PFSK-1 (cell line): ENCODE measurements around the gene CEP104.

Experiments used
- FOXP2 ChIP-seq: optimal IDR thresholded peaks from 2 replicates; pipeline ENCODE3; 2011; ENCODE audit warnings: borderline replicate concordance, control low read depth, inconsistent platforms; ENCODE audit not compliant: insufficient read depth; ENCODE audit errors: extremely low read length, extremely low read depth
- POLR2AphosphoS5 ChIP-seq: IDR thresholded peaks from 2 replicates; pipeline ENCODE4 v1.6.1; 2012; ENCODE audit warnings: low read depth, mild to moderate bottlenecking, control low read depth, low read length, moderate library complexity
- REST ChIP-seq, 2 experiments: IDR thresholded peaks; 2 replicates each; pipeline versions ENCODE4 v1.6.1 to v1.8.0; 2011 to 2012; ENCODE audit warnings: low read depth in 2 of 2, low read length in 2 of 2, control low read depth in 1 of 2, inconsistent platforms in 1 of 2, mild to moderate bottlenecking in 1 of 2, moderate library complexity in 1 of 2; ENCODE audit not compliant: insufficient read depth in 1 of 2
- SIN3A ChIP-seq: IDR thresholded peaks from 2 replicates; pipeline ENCODE4 v1.6.1; 2012; ENCODE audit warnings: mild to moderate bottlenecking, low read length, moderate library complexity, borderline replicate concordance; ENCODE audit not compliant: insufficient read depth
- TAF1 ChIP-seq: IDR thresholded peaks from 2 replicates; pipeline ENCODE4 v1.6.1; 2012; ENCODE audit warnings: low read length, control low read depth, borderline replicate concordance; ENCODE audit not compliant: insufficient read depth

Gene CEP104

GRCh38 chr1:3904843-3905185 is 47.8 kb upstream of the CEP104 start:
- TF ChIP-seq POLR2AphosphoS5 (no peak), FOXP2 (no peak), SIN3A (no peak), REST (IDR thresholded peaks at IDR 0.05; ENCODE audit: insufficient read depth in 1 of 2, low read depth in 2 of 2, low read length in 2 of 2) (no peak), TAF1 (no peak)

- no peak for TF ChIP-seq TAF1
- no peak for TF ChIP-seq REST (IDR thresholded peaks at IDR 0.05; ENCODE audit: insufficient read depth in 1 of 2, low read depth in 2 of 2, low read length in 2 of 2)
- no peak for TF ChIP-seq FOXP2
- TF ChIP-seq POLR2AphosphoS5, result no peak
- TF ChIP-seq SIN3A, result no peak
Measured at GRCh38 chr1:3904006-3904842, 47.2 kb upstream of the CEP104 start.

- TF ChIP-seq SIN3A (no peak), POLR2AphosphoS5 (no peak), TAF1 (no peak), FOXP2 (no peak), REST (IDR thresholded peaks at IDR 0.05; ENCODE audit: insufficient read depth in 1 of 2, low read depth in 2 of 2, low read length in 2 of 2) (no peak)
Measured at GRCh38 chr1:3903141-3904005, 46.4 kb upstream of the CEP104 start.

GRCh38 chr1:3902571-3903091 is 45.6 kb upstream of the CEP104 start:
- TF ChIP-seq TAF1 (no peak), SIN3A (no peak), POLR2AphosphoS5 (no peak), FOXP2 (no peak), REST (IDR thresholded peaks at IDR 0.05; ENCODE audit: insufficient read depth in 1 of 2, low read depth in 2 of 2, low read length in 2 of 2) (no peak)
